ENCODE data around the gene ATP11B. TPM values are rescaled to one million over a fixed set of nuclear protein-coding genes. Genes with fewer than 3 reads are reported as not detected.
A peak's percentile ranks its signal among the peaks of the same experiment; 100 is the strongest.

ATP11B gene
- total and polyA plus RNA-seq, 9 of the 15 experiments (the other 6 are each of a cell fraction or from before 2014, with no cell fraction given), result 11.9 to 68.7 (median 41.8) TPM

- CTCF ChIA-PET (ENCODE audit: low intra/inter-chr PET ratio), result no interaction called here
- Histone ChIP-seq H3K27ac (ENCODE audit: extremely low read depth, low read depth, low read length) (no peak overlapping the region; the same call in 2 of the 3 replicates), H4K20me1 (replicated peaks; ENCODE audit: control insufficient read depth, insufficient read depth, low read length) (no peaks in the 10 kb centered on the region), H3K4me2 (ENCODE audit: insufficient read depth, low read length) (peak overlapping the region; percentile 51; the same call in 1 of the 2 replicates), H3K4me1 (replicated peaks in 1 of 2; ENCODE audit: control insufficient read depth in 2 of 2, insufficient read depth in 2 of 2, low read length in 2 of 2) (peaks cover 3 to 31% of the 10 kb centered on the region in 2 experiments; a peak in 3 of 5 replicates), H3K79me2 (ENCODE audit: control insufficient read depth, insufficient read depth, low read length) (no peaks in the 10 kb centered on the region), H2AFZ (ENCODE audit: low read depth, low read length) (peak overlapping the region; percentile 17; the same call in 1 of the 2 replicates), H3K4me3 (no peak overlapping the region), H3K9me1 (ENCODE audit: control insufficient read depth, insufficient read depth, low read length) (no peaks in the 10 kb centered on the region), H3K9ac (ENCODE audit: insufficient read depth in 1 of 2, low read depth in 2 of 2, low read length in 2 of 2) (no peak overlapping the region), H3K36me3 (ENCODE audit: control insufficient read depth, insufficient read depth, low read length) (no peaks in the 10 kb centered on the region), H3K27me3 (ENCODE audit: control insufficient read depth in 2 of 2, insufficient read depth in 2 of 2, low read length in 2 of 2) (no peaks in the 10 kb centered on the region), H3K9me3 (replicated peaks; ENCODE audit: control insufficient read depth, insufficient read depth, low read depth, low read length) (no peaks in the 10 kb centered on the region)
- FAIRE-seq (peak; percentile 59), ATAC-seq (peak; percentile 56), DNase-seq (ENCODE audit: extremely low read depth in 1 of 4, low spot score in 3 of 4) (peak; percentile 43 to 70 (median 51))
- in situ Hi-C loops (cut with MboI), result no loop called here
- 0% methylated on average over 1 of the region's 1 CpG for WGBS (ENCODE audit: insufficient coverage, low coverage, missing lambda C conversion rate)
- intact Hi-C loops (cut with micrococcal nuclease), result no loop called here
- no TSS peak for BruUV-seq (replicated peaks)
- POLR2A ChIA-PET, result interaction anchor here (1.4 kb wide), 1 partner anchor 9 kb away, joined by 4 read pairs; the partner anchor contains the start of gene ATP11B
- TF ChIP-seq SP1 (CRISPR knock-in tag; IDR thresholded peaks at IDR 0.05) (0 out of 2 replicates have a peak, but pooled peaks have one; percentile 40), CTCFL (IDR thresholded peaks at IDR 0.05; ENCODE audit: borderline replicate concordance, insufficient read depth, low read depth, low read length, poor library complexity, severe bottlenecking) (no peak), PBX2 (CRISPR knock-in tag; IDR thresholded peaks at IDR 0.05; ENCODE audit: low read depth) (no peak), PBX2 (tag; conservative IDR thresholded peaks at IDR 0.05; ENCODE audit: low read depth) (peak; percentile 55), CEBPG (CRISPR knock-in tag; IDR thresholded peaks at IDR 0.05) (peak; percentile 44; the same call in 1 of the 2 replicates), CEBPG (tag; conservative IDR thresholded peaks at IDR 0.05 in 1 of 2, IDR thresholded peaks at IDR 0.05 in 1 of 2) (no peak), BDP1 (IDR thresholded peaks at IDR 0.05; ENCODE audit: insufficient read depth, insufficient read length) (no peak), ZKSCAN3 (CRISPR knock-in tag; IDR thresholded peaks at IDR 0.05) (no peak), HLTF (IDR thresholded peaks at IDR 0.05) (no peak), ZNF695 (CRISPR knock-in tag; IDR thresholded peaks at IDR 0.05) (no peak), NFE2 (IDR thresholded peaks at IDR 0.05; ENCODE audit: low read depth) (peak; percentile 78), SMARCC2 (IDR thresholded peaks at IDR 0.05; ENCODE audit: low read depth) (0 out of 2 replicates have a peak, but pooled peaks have one; percentile 57), KDM1A (IDR thresholded peaks at IDR 0.05) (peak; percentile 62 to 81; a peak in 3 of 4 replicates), ZNF146 (CRISPR knock-in tag; IDR thresholded peaks at IDR 0.05; ENCODE audit: unreplicated experiment) (no peak), RUNX1 (IDR thresholded peaks at IDR 0.05; ENCODE audit: low read depth) (no peak), NR2C1 (IDR thresholded peaks at IDR 0.05) (no peak), NR2C1 (tag; IDR thresholded peaks at IDR 0.05) (no peak)
- TF ChIP-seq, protein P1, sequence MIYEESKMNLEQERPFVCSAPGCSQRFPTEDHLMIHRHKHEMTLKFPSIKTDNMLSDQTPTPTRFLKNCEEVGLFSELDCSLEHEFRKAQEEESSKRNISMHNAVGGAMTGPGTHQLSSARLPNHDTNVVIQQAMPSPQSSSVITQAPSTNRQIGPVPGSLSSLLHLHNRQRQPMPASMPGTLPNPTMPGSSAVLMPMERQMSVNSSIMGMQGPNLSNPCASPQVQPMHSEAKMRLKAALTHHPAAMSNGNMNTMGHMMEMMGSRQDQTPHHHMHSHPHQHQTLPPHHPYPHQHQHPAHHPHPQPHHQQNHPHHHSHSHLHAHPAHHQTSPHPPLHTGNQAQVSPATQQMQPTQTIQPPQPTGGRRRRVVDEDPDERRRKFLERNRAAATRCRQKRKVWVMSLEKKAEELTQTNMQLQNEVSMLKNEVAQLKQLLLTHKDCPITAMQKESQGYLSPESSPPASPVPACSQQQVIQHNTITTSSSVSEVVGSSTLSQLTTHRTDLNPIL (CRISPR knock-in tag; IDR thresholded peaks at IDR 0.05), result no peak
Measured at GRCh38 chr3:182784542-182784941, 8.8 kb upstream of the ATP11B start.
